Measurements from ENCODE around the gene STXBP6. TPM values are rescaled to one million over a fixed set of nuclear protein-coding genes. Genes with fewer than 3 reads are reported as not detected.

The STXBP6 gene
- total RNA-seq, 1 experiment from 2014 or later, result 1.4 TPM

DNA sequence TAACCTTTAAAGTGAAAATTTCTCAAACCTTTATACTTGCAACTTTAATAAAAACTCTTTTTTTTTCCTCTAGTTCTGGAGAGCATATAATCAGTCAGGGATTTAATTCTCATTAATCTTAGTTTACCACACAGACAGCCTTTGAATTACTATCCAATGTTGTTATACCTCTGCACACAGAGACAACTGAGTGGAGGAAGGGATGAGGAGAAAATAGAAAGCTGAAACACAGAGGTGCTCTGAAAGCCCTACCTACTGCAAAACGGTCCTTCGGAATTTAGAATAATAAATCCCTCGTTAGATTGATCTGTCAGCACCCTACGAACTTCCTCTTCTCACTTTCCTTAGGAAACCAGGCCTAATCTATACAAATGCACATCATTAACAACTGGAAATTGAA lies 122.1 kb downstream of the STXBP6 start:
- Histone ChIP-seq H3K4me3 (no peak overlapping the region), H3K36me3 (no peaks in the 10 kb centered on the region), H3K27me3 (no peaks in the 10 kb centered on the region), H3K9me3 (no peaks in the 10 kb centered on the region)
- DNase-seq, result no peak

DNA sequence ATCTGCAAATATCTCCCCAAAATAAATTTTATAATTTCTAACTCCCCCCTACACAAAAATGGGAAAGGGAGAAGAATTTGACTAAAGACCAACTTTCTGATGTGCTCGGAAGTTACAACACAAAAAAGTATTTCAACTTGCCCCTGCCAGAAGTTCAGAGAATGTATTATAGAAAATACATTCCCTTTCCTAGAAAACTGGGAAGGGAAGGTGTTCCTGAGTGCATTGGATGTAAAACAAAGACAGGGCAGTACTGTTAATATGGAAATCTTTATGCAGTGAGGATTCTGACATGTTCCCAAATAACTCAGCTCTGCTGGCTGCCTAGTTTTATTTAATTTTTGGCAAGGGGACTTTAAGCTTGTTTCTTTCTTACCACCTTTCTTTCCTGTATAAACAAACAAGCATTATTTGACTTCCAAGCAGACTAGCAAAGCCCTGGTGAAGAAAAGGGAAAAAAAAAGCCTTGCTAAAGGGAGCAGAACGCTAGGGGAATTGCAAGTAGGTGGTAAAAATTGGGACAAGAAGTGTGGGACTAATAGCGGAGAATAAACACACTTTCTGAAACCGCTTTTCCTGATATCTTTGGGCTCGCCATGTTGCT lies 124.1 kb downstream of the STXBP6 start:
- Histone ChIP-seq H3K9me3 (no peaks in the 10 kb centered on the region), H3K27me3 (no peaks in the 10 kb centered on the region), H3K4me3 (no peak overlapping the region), H3K36me3 (no peaks in the 10 kb centered on the region)
- no peak for DNase-seq

DNA sequence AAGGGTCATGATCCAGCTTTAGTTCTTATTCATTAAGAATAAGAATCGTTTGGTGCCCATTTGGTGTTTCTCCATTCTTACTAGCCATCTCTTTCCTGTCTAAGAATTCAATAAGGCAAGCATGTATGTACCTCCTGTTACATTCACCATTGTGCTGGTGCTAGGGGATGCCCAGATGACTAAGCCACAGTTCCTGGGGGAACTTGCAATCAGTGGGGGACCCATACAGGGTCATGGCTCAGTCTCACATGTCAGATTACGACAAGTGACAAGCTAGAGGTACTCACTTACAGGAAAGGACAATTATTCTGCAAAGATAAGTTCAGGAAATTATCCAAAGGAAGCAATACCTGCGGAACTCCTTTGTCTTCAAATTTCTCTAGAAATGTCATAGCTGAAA lies 125.4 kb downstream of the STXBP6 start:
- H3K36me3 ChIP-seq, result no peaks in the 10 kb centered on the region
- no peaks in the 10 kb centered on the region for H3K9me3 ChIP-seq
- H3K27me3 ChIP-seq, result no peaks in the 10 kb centered on the region
- no peak overlapping the region for H3K4me3 ChIP-seq
- DNase-seq, result no peak

DNA sequence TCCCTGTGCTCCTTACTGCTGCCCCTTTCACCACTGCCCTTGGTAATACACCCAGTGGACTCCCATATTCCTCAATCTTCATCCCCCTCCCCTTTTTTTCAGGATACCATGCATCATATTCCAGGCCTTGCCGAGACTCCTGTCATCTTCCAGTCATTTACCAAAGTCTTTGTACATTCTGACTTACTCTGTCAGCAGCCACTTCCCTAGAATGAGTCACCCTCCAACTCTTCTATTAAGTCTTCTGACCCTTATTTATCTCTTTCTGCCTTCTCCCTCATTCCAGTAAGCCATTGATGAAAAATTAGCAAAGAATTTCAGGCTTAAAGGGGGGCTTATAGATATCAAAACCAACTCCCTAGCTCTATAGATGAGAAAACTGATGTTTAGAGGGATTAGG lies 128.0 kb downstream of the STXBP6 start:
- Histone ChIP-seq H3K36me3 (no peaks in the 10 kb centered on the region), H3K4me3 (no peak overlapping the region), H3K9me3 (no peaks in the 10 kb centered on the region), H3K27me3 (no peaks in the 10 kb centered on the region)
- no peak for DNase-seq

DNA sequence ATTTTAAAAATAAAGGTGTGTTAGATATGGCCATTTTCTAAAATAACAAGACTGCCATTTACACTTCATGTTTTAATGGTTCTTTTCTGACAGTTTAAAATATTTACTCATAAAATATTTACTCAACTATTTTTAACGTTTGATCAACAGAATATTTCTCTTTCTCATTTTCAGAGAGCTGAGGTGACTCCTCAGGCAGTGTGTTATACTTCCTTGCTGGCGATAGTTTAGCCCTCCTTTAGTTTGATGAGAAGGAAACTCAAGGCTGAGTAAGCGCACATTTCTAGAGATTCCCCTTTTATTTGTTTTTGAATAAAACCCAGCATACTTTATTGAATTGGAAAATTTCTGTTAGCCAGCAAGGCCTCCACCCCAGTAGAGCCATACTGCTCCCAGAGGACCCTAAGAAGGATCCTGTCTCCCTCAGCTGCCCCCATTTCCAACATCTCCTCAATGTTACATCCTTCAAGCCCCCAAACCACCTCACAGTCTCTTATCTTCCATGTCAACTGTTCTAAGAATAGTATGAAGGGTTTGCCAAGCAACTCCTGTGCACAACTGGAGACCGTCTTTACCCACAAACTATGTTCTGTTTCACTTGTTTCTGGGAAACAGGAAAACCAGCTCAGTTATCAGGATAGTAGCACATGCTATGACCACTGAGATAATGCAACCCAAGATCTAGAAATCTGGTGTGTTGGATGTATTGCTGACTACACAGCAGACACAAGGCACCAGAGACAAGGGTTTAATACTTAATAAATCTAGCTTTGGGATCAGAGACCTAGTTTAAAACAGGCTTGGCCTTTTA lies 129.5 kb downstream of the STXBP6 start:
- no peak for DNase-seq
- Histone ChIP-seq H3K4me3 (no peak overlapping the region), H3K9me3 (no peaks in the 10 kb centered on the region), H3K27me3 (no peaks in the 10 kb centered on the region), H3K36me3 (no peaks in the 10 kb centered on the region)

DNA sequence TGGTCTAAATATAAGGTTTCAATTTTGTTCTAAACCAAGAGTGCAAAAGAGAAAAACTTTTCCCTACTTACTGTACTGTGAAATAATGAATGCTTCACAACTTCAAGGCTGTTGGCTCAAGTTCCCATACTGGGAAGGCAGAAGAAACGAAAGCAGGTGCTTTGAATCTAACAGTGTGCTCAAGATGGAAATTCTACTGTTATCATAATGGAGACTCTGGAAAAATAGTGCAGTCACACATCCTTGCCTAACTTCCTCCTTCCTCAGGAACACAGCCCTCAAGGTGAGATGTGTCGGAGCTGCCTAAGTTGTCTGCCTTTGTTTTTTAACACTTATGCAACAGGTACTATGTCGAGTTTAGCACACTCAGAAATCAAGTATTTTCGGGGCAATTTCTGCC lies 131.1 kb downstream of the STXBP6 start:
- DNase-seq, result no peak
- Histone ChIP-seq H3K36me3 (no peaks in the 10 kb centered on the region), H3K27me3 (no peaks in the 10 kb centered on the region), H3K9me3 (no peaks in the 10 kb centered on the region), H3K4me3 (no peak overlapping the region)

DNA sequence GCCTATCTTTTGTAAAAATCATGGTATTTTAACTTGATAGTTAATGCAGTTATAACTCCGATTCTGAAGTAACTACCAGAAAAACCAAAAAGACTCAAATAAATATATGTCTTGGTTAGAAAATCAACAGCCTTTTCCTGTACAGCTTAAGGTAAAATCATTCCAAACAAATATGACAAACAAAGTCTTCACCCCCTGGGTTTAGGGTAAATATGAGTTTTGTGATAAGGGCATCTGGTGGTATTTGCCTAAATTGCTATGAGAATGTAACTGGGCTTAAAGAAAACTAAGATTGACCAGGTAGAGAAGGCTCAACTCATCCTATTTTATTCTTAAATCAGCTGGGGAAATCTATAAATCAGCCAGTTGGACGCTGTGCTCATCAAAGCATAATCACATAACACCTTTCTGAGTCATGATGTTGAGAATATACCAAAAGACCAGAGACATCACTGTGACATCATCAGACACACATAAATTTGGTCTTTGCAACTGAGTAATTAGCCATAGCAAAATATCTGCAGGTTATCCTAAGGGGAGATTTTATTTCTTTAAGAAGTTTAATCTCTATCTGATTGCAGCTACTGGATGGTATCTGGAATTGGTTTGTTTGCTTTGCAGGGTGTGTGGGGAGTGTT lies 133.9 kb downstream of the STXBP6 start:
- no peak for DNase-seq
- Histone ChIP-seq H3K9me3 (no peaks in the 10 kb centered on the region), H3K27me3 (no peaks in the 10 kb centered on the region), H3K4me3 (no peak overlapping the region), H3K36me3 (no peaks in the 10 kb centered on the region)

DNA sequence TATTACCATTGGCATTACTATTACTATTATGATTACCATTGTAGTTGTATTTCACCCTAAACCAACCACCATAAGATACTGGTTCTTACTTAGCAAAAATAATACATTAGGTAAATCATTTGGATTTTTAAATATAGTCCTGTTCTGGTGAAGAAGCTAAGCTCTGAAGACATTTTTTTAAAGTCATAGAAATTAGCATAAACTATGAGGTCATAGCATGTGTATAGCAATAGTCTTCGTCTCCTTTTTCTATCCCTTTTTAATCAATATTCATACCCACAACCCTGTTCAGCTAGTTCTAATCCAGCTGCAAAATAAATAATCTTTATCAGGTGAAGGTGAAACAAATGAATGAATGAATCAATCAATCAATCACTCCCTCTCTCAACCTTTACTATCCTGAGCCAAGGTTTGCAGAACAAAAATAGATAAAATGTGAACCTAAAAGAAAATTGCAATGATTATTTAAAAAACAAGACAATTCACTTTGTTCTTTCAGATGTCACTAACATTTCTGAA lies 134.5 kb downstream of the STXBP6 start:
- no peak overlapping the region for H3K4me3 ChIP-seq
- H3K9me3 ChIP-seq, result no peaks in the 10 kb centered on the region
- no peaks in the 10 kb centered on the region for H3K27me3 ChIP-seq
- DNase-seq, result no peak
- no peaks in the 10 kb centered on the region for H3K36me3 ChIP-seq

DNA sequence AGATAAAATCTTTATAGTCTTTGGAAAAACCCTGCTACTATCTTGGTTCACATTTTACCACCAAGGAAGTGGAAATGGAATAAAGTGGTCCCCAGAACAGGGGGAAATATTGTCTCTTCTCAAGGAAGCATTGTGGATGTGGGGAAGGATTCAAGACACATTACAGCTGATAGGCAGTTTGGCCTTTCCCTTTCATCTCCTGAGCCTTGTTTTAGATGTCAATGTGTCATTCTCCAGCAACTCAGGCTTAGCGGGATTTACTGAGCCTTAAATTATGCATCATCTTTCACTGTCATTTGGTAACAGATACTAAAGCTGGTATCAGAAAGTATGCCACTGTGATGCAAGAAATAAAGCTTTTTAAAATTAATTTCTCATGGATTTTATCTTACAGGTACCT lies 136.2 kb downstream of the STXBP6 start:
- no peak for DNase-seq
- H3K9me3 ChIP-seq, result no peaks in the 10 kb centered on the region
- H3K36me3 ChIP-seq, result no peaks in the 10 kb centered on the region
- H3K27me3 ChIP-seq, result no peaks in the 10 kb centered on the region
- no peak overlapping the region for H3K4me3 ChIP-seq

DNA sequence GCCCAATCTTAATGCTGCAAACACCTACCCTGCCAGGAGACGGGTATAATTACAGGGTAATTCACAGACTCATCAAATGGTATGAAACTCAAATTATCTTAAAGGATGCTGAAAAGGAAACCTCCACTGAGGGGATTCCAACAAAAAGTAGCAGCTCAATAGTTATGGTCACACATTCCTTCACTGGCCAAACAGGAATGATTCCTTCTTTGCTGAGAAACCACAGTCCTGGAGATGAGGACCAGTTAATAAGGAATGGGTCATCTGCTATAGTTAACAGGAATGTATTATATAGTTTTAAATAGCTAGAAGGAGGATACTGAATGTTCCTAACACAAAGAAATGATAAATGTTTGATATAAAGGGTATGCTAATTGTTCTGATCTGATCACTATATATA lies 136.9 kb downstream of the STXBP6 start:
- H3K27me3 ChIP-seq, result no peaks in the 10 kb centered on the region

DNA sequence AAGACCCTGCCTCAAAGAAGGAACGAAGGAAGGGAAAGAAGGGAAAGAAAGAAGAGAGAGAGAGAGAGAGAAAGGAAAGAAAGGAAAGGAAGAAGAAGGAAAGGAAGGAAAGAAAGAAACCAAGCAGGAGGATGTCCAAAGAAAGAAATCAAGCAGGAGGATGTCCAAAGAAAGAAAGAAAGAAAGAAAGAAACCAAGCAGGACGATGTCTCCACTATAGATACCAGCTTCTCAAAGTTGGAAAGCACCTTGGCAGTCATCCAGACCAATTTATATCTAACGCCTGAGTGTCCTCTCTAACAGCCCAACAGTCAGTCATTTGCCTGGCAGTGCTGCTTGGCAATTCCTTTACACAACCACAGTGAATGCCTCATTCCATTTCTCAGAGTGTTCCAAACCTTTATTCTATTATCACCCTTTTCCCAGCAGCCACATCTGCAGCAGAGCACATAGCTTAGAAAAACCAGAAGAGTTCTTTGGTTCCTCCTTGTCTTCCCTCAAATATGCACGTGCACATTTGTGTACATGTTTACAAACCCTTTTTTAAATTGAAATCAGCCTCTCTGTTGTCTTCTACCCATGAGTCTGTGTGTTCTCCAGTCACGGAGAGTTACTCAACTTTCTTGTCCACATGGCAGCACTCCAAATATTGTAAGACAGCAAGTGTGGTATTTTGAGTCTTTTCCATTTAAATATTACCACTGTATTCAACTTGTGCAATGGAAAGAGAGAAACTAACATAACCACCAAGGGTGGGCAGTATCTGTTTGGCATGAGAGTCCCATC lies 138.4 kb downstream of the STXBP6 start:
- Histone ChIP-seq H3K9me3 (no peaks in the 10 kb centered on the region), H3K27me3 (no peaks in the 10 kb centered on the region), H3K4me3 (no peak overlapping the region), H3K36me3 (no peaks in the 10 kb centered on the region)
- DNase-seq, result peak; percentile 3

More for the DNA sequence above, 136.9 kb downstream of the STXBP6 start:
- H3K4me3 ChIP-seq, result no peak overlapping the region
- H3K36me3 ChIP-seq, result no peaks in the 10 kb centered on the region
- no peak for DNase-seq
- no peaks in the 10 kb centered on the region for H3K9me3 ChIP-seq

DNA sequence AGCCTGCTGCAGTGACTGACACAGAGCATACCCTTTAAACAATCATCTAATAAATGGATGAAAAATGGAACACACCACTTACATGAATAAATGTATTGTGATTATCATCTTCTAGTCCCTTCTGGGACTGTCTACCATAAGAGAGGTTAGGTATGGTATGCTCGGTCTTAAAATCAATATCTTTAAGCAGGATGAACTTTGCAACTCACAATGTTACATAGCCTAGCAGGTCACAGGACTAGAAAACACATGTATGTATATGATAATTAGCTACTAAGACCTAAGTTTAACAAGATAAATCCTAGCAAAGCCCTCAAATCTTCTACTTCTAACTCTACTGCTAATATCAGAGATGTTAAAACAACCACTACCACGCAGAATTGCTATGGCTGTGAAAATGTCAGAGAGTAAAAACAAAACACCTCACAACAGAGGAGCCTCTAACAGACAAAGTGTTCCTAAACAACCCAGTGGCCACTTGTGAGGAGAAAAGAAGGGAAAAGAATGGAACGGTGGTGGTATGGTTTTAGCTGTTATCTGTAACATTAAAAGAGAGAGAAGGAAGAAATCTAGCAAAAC lies 139.4 kb downstream of the STXBP6 start:
- no peaks in the 10 kb centered on the region for H3K27me3 ChIP-seq
- no peak overlapping the region for H3K4me3 ChIP-seq
- H3K9me3 ChIP-seq, result no peaks in the 10 kb centered on the region
- no peaks in the 10 kb centered on the region for H3K36me3 ChIP-seq
- DNase-seq, result no peak

DNA sequence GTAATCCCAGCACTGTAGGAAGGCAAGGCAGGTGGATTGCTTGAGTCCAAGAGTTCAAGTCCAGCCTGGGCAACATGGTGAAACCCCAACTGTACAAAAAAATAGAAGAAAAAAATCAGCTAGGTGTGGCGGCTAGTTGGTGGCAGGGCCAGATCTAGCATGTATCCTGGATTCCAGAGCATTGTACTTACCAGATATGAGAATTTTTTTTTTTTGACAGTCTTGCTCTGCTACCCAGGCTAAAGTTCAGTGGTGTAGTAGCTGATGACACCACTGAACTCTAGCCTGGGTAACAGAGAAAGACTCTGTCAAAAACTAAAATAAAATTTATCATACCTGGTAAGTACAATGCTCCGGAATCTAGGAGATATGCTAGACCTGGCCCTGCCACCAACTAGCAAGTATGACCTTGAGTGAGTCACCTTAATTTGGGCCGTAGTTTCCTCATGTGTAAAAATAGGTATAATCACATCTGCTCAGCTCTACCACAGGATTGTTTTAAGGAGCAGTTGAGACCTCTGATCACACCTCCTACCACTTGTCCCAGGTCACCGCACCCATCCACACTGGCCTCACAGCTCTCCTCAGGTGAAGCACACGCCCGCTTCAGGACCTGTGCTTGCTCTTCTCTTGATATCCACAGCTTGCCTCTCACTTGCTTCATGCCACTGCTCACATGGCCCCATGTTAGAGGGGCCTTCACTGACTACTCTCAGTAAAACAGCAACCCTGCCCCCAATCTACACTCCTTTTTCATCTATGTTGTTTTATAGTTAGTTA lies 140.2 kb downstream of the STXBP6 start:
- DNase-seq, result no peak
- Histone ChIP-seq H3K27me3 (no peaks in the 10 kb centered on the region), H3K9me3 (no peaks in the 10 kb centered on the region), H3K4me3 (no peak overlapping the region), H3K36me3 (no peaks in the 10 kb centered on the region)

DNA sequence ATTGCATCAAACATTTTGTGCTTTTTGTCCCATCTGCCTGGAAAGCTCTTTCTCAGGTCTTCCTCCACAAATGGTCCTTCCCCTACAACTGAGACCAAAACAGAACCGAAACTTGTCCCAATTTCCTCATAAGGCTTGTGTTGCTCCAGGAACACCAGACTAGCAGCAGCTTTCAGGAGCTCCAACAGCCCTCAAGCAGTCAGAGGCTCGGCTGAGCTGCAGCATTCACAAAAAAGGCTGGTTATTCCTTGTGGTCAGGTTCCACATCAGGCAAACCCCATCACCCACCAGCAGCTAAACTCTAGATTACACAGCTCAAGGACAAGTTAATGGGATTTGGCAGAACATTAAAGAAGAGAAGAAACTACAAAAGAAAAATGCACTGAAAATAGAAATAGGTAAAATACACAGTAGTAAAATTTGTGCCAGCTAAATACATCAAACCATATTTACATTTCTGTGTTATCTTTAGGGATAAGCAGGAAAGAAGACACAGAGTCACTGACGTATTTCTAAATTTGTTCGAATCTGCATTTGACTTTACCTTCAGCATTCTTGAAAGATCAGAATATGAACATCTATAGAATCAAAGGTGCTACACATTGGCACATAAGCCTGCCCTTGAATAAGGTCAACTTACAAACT lies 141.2 kb downstream of the STXBP6 start:
- no peak for DNase-seq
- Histone ChIP-seq H3K27me3 (no peaks in the 10 kb centered on the region), H3K4me3 (no peak overlapping the region), H3K9me3 (no peaks in the 10 kb centered on the region), H3K36me3 (no peaks in the 10 kb centered on the region)

DNA sequence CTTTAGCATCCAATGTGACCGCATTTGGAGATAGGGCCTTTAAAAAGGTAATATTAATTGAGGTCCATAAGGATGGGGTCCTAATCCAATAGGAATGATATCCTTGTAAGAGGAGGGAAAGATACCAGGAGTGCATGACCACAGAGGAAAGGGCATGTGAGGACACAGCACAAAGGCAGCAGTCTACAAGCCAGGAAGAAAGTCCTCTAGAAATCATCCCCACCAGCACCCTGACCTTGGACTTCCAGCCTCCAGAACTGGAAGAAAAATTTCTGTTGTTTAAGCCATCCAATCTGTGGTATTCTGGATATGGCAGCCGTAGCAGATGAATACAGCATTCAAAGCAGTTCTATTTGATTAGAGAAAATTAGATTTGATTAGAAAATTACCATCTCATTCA lies 145.4 kb downstream of the STXBP6 start:
- Histone ChIP-seq H3K9me3 (no peaks in the 10 kb centered on the region), H3K4me3 (no peak overlapping the region), H3K27me3 (no peaks in the 10 kb centered on the region), H3K36me3 (no peaks in the 10 kb centered on the region)
- DNase-seq, result no peak

DNA sequence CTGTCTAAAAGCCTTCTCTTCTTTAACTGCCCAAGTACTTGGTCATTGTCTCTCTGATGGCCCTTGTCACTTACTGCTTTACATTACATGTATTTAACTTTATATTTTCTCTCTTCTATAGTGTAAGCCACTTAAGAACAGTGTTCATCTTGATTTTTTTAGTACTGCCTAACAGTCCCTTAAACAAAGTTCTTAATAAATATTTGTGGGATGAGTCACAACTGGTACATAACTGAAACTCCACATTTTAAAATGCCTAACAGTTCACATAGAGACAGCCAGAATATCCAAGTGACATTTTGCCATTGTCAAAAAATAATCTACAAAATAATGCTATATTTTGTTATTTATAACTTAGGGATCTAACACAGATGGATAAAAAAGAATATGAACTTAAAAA lies 146.6 kb downstream of the STXBP6 start:
- H3K4me3 ChIP-seq, result no peak overlapping the region
- no peak for DNase-seq
- no peaks in the 10 kb centered on the region for H3K27me3 ChIP-seq
- H3K9me3 ChIP-seq, result no peaks in the 10 kb centered on the region
- no peaks in the 10 kb centered on the region for H3K36me3 ChIP-seq

Data from MG63 (cell line).